GM12864 (cell line): ENCODE measurements around the gene TSPAN17.
A peak's percentile ranks its signal among the peaks of the same experiment; 100 is the strongest.

ENCODE experiments used
- DNase-seq: peaks from one replicate; pipeline ENCODE4 v3.0.0-alpha.2; 2011; ENCODE audit warnings: low read depth
- H3K4me3 ChIP-seq: 2 replicates; pipeline ENCODE4 v1.5.1; 2011; ENCODE audit warnings: mild to moderate bottlenecking, low read depth, low read length, control low read depth
- CTCF ChIP-seq: IDR thresholded peaks from 2 replicates; pipeline ENCODE4 v1.5.1; 2011; ENCODE audit warnings: low read depth, mild to moderate bottlenecking, moderate library complexity, low read length, control low read depth, inconsistent platforms; ENCODE audit errors: missing control alignments

The TSPAN17 gene

GRCh38 chr5:176608937-176609723 lies 38.2 kb upstream of the TSPAN17 start:
- no peak for DNase-seq
- peak overlapping the region; percentile 71 for H3K4me3 ChIP-seq
- no peak for TF ChIP-seq CTCF

- DNase-seq, result no peak
- TF ChIP-seq CTCF, result peak; percentile 15
- H3K4me3 ChIP-seq, result peak within 1 kb of the TSS; percentile 71
Observed at GRCh38 chr5:176609724-176610434, 37.4 kb upstream of the TSPAN17 start, which contains the start of gene GPRIN1. TSS of gene GPRIN1 (minus strand) at chr5:176610156. CDS start at chr5:176599834, 10,322 bp downstream.

- H3K4me3 ChIP-seq, result peak overlapping the region; percentile 71
- no peak for DNase-seq
- no peak for TF ChIP-seq CTCF
Observed at GRCh38 chr5:176610435-176610773, 36.9 kb upstream of the TSPAN17 start.

- DNase-seq, result no peak
- H3K4me3 ChIP-seq, result no peak overlapping the region
- TF ChIP-seq CTCF, result no peak
Observed at GRCh38 chr5:176611435-176611834, 35.8 kb upstream of the TSPAN17 start.

- TF ChIP-seq CTCF, result no peak
- DNase-seq, result no peak
- no peak overlapping the region for H3K4me3 ChIP-seq
Observed at GRCh38 chr5:176612008-176612407, 35.3 kb upstream of the TSPAN17 start.

GRCh38 chr5:176612855-176613254 lies 34.4 kb upstream of the TSPAN17 start:
- no peak for TF ChIP-seq CTCF
- DNase-seq, result no peak
- H3K4me3 ChIP-seq, result no peak overlapping the region
